HepG2 (cell line): Measurements from ENCODE around the gene SLC13A5. TPM values are rescaled to one million over a fixed set of nuclear protein-coding genes. Genes with fewer than 3 reads are reported as not detected.

Source experiments
- DNMT1 ChIP-seq: sonication (generic); formaldehyde crosslinking; IDR thresholded peaks from 2 replicates; pipeline ENCODE4 v1.5.1; 2020; ENCODE audit warnings: mild to moderate bottlenecking, missing genetic modification reagents
- HOMEZ ChIP-seq: IDR thresholded peaks from 2 replicates; pipeline ENCODE4 v1.6.1; 2016; ENCODE audit warnings: low read depth
- KDM5B ChIP-seq: sonication (generic); formaldehyde crosslinking; IDR thresholded peaks from 2 replicates; pipeline ENCODE4 v1.4.0; 2020; ENCODE audit warnings: missing genetic modification reagents, mild to moderate bottlenecking, borderline replicate concordance
- KLF12 ChIP-seq: sonication (generic); formaldehyde crosslinking; IDR thresholded peaks from 2 replicates; pipeline ENCODE4 v1.4.0; 2020; ENCODE audit warnings: missing genetic modification reagents, borderline replicate concordance
- MYPOP ChIP-seq: sonication (generic); formaldehyde crosslinking; IDR thresholded peaks from 2 replicates; pipeline ENCODE4 v1.8.1; 2023; ENCODE audit warnings: mild to moderate bottlenecking, moderate library complexity, missing genetic modification reagents
- NFYC ChIP-seq: IDR thresholded peaks from 2 replicates; pipeline ENCODE4 v1.6.1; 2016; ENCODE audit warnings: missing genetic modification reagents, missing compliant biosample characterization
- NR2F6 ChIP-seq, 2 experiments: IDR thresholded peaks; 2 replicates each; pipeline ENCODE4 v1.6.1; 2016; ENCODE audit warnings: antibody characterized with exemption in 1 of 2, mild to moderate bottlenecking in 1 of 2
- RARA ChIP-seq: IDR thresholded peaks from 2 replicates; pipeline ENCODE4 v1.6.1; 2016; ENCODE audit warnings: missing genetic modification reagents, missing compliant biosample characterization
- TAF1 ChIP-seq: sonication (generic); formaldehyde crosslinking; IDR thresholded peaks from 2 replicates; pipeline ENCODE4 v1.4.0; 2020; ENCODE audit warnings: missing genetic modification reagents
- TBX2 ChIP-seq: sonication (generic); formaldehyde crosslinking; IDR thresholded peaks from 2 replicates; pipeline ENCODE4 v1.5.0; 2020; ENCODE audit warnings: missing genetic modification reagents, mild to moderate bottlenecking, borderline replicate concordance
- U2AF2 ChIP-seq: fragments of 200-400 bp; formaldehyde crosslinking; IDR thresholded peaks from 2 replicates; pipeline ENCODE4 v1.6.1; 2017; ENCODE audit warnings: low read depth, mild to moderate bottlenecking, low read length
- ZMYM4 ChIP-seq: sonication (generic); formaldehyde crosslinking; IDR thresholded peaks from 2 replicates; pipeline ENCODE4 v1.8.1; 2023; ENCODE audit warnings: mild to moderate bottlenecking, missing genetic modification reagents
- ZNF121 ChIP-seq: sonication (generic); formaldehyde crosslinking; IDR thresholded peaks from 2 replicates; pipeline ENCODE4 v1.5.0; 2020; ENCODE audit warnings: mild to moderate bottlenecking, missing genetic modification reagents
- ZNF225 ChIP-seq: sonication (generic); formaldehyde crosslinking; IDR thresholded peaks from 2 replicates; pipeline ENCODE4 v1.4.0; 2020; ENCODE audit warnings: mild to moderate bottlenecking, missing genetic modification reagents
- ZNF263 ChIP-seq: sonication (generic); formaldehyde crosslinking; IDR thresholded peaks from 2 replicates; pipeline ENCODE4 v1.4.0; 2020; ENCODE audit warnings: missing genetic modification reagents
- ZNF362 ChIP-seq: sonication (generic); formaldehyde crosslinking; IDR thresholded peaks from 2 replicates; pipeline ENCODE4 v1.4.0; 2020; ENCODE audit warnings: missing genetic modification reagents, mild to moderate bottlenecking, borderline replicate concordance
- ZNF441 ChIP-seq: sonication (generic); formaldehyde crosslinking; IDR thresholded peaks from 2 replicates; pipeline ENCODE4 v1.7.0; 2021; ENCODE audit warnings: missing genetic modification reagents, borderline replicate concordance
- ZNF547 ChIP-seq: sonication (generic); formaldehyde crosslinking; IDR thresholded peaks from 2 replicates; pipeline ENCODE4 v1.5.1; 2020; ENCODE audit warnings: mild to moderate bottlenecking, missing genetic modification reagents
- ZNF879 ChIP-seq: sonication (generic); formaldehyde crosslinking; IDR thresholded peaks from 2 replicates; pipeline ENCODE4 v1.8.1; 2023; ENCODE audit warnings: missing genetic modification reagents
- polyA plus RNA-seq, 8 experiments: library from polyadenylated mRNA; depleted of rRNA in 3 of 8; stranded (reverse) in 7 of 8; unstranded in 1 of 8; fragments of >200 nt; fragmentation: Illumina TruSeq in 4 of 8; extraction: Trizol in 4 of 8; gene quantifications; 2 replicates each; pipeline versions ENCODE4 v1.2.1 to v1.2.3, GENCODE V29; 2011 to 2016; ENCODE audit warnings: low read depth in 4 of 8, missing spikeins in 1 of 8, mixed read lengths in 1 of 8; ENCODE audit not compliant: insufficient read depth in 1 of 8
- total RNA-seq, 5 experiments: library from RNA; depleted of rRNA; stranded (reverse); fragments of >200 nt; fragmentation: Illumina TruSeq; extraction: Trizol; gene quantifications; 2 replicates each; pipeline ENCODE4 v1.2.3, GENCODE V29; 2016; ENCODE audit warnings: low read depth in 1 of 5
- TF ChIP-seq, protein P1 (sequence below): sonication (generic); formaldehyde crosslinking; IDR thresholded peaks from 2 replicates; pipeline ENCODE4 v1.8.1; 2023; ENCODE audit warnings: mild to moderate bottlenecking, missing genetic modification reagents, borderline replicate concordance
- TF ChIP-seq, protein P2 (sequence below): sonication (generic); formaldehyde crosslinking; IDR thresholded peaks from 2 replicates; pipeline ENCODE4 v1.4.0; 2020; ENCODE audit warnings: missing genetic modification reagents
- TF ChIP-seq, protein P3 (sequence below): sonication (generic); formaldehyde crosslinking; IDR thresholded peaks from 2 replicates; pipeline ENCODE4 v1.9.0; 2022; ENCODE audit warnings: low read depth, missing genetic modification reagents

SLC13A5 gene
- total and polyA plus RNA-seq, 2 of the 13 experiments (the other 11 are each of a cell fraction or from before 2014, with no cell fraction given): 42.8 to 310 TPM

DNA sequence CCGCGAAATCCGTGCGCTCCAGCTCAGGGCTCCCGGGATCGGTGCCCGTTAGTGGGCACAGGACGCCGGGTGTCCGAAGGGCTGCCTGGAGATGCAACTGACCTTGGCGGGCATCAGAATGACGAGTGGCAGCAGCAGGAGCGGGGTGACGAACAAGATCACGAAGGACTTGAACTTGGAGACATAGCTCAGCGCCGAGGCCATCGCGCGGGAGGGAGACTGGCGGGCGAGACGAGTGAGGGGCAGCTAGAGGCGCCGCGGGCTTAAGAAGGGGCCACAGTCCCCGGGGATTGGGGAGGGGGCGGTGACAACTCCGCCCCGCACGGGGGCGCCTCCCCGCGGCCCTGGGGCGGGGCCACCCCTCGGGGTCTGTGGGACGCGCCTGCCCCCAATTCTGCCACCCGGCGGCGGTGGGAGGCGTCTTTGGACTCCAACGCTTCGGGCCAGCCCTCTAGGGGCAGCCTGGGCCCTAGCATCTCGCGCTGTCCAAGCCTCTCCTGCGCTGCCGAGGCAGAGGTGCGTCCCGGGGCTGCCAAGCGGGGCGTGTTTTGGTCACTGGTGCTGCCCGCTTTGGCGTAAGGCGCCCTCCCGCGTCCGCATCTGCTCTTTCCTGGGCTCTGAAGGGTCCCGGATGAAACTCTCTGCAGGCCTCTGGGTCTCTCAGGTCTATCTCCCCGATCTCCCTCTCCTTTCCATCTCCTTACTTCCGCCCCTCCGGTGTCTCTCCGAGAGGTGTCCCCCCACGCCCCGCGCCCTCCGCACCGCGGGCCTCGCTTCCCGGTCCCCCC is at the start of gene SLC13A5 (continued):
- TF ChIP-seq HOMEZ (peak; percentile 67; the same call in 1 of the 2 replicates), ZNF121 (CRISPR knock-in tag) (peak; percentile 62; the same call in 1 of the 2 replicates), NR2F6 (IDR thresholded peaks at IDR 0.05) (0 out of 2 replicates have a peak, but pooled peaks have one; percentile 22), NR2F6 (CRISPR knock-in tag; IDR thresholded peaks at IDR 0.05) (peak; percentile 50; the same call in 1 of the 2 replicates), ZNF879 (CRISPR knock-in tag) (peak; percentile 79; the same call in 1 of the 2 replicates), RARA (CRISPR knock-in tag) (peak; percentile 68), KLF12 (CRISPR knock-in tag) (peak; percentile 85; the same call in 1 of the 2 replicates), ZNF547 (no peak; the same call in 1 of the 2 replicates), ZMYM4 (CRISPR knock-in tag) (peak; percentile 87), DNMT1 (CRISPR knock-in tag) (0 out of 2 replicates have a peak, but pooled peaks have one; percentile 31), ZNF225 (no peak; the same call in 1 of the 2 replicates), TBX2 (CRISPR knock-in tag) (peak; percentile 51; the same call in 1 of the 2 replicates), KDM5B (peak; percentile 35; the same call in 1 of the 2 replicates), ZNF263 (CRISPR knock-in tag) (peak; percentile 74), U2AF2 (0 out of 2 replicates have a peak, but pooled peaks have one; percentile 36), ZNF362 (CRISPR knock-in tag) (peak; percentile 41; the same call in 1 of the 2 replicates), NFYC (0 out of 2 replicates have a peak, but pooled peaks have one; percentile 14), TAF1 (CRISPR knock-in tag) (peak; percentile 91), ZNF441 (CRISPR knock-in tag) (peak; percentile 87), MYPOP (CRISPR knock-in tag) (peak; percentile 77; the same call in 1 of the 2 replicates)
- TF ChIP-seq, protein P1, sequence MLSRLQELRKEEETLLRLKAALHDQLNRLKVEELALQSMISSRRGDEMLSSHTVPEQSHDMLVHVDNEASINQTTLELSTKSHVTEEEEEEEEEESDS (CRISPR knock-in tag): peak; percentile 47; the same call in 1 of the 2 replicates
- TF ChIP-seq, protein P2, sequence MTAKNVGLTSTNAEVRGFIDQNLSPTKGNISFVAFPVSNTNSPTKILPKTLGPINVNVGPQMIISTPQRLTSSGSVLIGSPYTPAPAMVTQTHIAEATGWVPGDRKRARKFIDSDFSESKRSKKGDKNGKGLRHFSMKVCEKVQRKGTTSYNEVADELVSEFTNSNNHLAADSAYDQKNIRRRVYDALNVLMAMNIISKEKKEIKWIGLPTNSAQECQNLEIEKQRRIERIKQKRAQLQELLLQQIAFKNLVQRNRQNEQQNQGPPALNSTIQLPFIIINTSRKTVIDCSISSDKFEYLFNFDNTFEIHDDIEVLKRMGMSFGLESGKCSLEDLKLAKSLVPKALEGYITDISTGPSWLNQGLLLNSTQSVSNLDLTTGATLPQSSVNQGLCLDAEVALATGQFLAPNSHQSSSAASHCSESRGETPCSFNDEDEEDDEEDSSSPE (CRISPR knock-in tag): peak; percentile 57
- TF ChIP-seq, protein P3, sequence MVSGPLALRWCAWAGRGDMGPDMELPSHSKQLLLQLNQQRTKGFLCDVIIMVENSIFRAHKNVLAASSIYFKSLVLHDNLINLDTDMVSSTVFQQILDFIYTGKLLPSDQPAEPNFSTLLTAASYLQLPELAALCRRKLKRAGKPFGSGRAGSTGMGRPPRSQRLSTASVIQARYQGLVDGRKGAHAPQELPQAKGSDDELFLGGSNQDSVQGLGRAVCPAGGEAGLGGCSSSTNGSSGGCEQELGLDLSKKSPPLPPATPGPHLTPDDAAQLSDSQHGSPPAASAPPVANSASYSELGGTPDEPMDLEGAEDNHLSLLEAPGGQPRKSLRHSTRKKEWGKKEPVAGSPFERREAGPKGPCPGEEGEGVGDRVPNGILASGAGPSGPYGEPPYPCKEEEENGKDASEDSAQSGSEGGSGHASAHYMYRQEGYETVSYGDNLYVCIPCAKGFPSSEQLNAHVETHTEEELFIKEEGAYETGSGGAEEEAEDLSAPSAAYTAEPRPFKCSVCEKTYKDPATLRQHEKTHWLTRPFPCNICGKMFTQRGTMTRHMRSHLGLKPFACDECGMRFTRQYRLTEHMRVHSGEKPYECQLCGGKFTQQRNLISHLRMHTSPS (CRISPR knock-in tag): peak; percentile 66
